Fibroblast of peridontal ligament (primary cell): Measurements from ENCODE around the gene ATP10A.

Source experiments
- DNase-seq: peaks from one replicate; pipeline ENCODE4 v3.0.0-alpha.2; 2010; ENCODE audit errors: extremely low read depth

ATP10A gene

GRCh38 chr15:25738171-25738965 lies 124.8 kb downstream of the ATP10A start:
- peak; percentile 16 for DNase-seq

- peak; percentile 33 for DNase-seq
Observed at GRCh38 chr15:25737218-25737643, 125.9 kb downstream of the ATP10A start.

GRCh38 chr15:25736461-25736860 lies 126.7 kb downstream of the ATP10A start:
- DNase-seq: peak; percentile 5

- DNase-seq: no peak
Observed at GRCh38 chr15:25735550-25736384, 127.4 kb downstream of the ATP10A start.

DNA sequence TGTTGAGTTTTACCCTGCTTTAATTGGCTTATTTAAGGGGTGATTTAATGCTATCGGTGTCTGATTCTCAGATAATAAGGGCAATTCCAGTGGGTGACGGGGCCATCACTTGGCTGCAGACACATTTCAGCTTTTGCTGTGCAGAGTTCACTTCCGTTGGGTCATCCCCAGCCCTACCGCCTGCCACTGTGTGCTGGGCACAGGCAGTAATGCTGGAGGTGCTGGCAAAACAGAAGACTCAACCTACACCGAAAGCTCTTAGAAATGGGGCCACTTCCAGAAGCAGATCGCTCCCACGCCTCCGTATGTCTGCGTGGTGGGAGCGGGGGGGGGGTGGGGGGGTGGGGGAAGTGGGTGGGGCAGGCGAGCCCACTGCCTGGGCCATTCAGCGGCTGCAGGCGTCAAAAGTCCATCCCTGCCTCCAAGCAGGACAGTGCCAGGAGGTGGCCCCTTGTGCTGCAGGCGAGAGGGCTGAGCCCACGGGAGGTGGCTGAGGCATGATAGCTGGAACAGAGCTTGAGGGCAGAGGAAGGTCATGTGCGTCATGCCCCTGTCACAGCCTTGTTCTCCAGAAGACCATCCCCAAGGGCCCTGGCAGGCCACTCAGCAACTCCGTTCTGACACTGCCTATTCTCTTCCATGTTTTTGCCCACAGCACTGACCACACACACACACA lies 128.3 kb downstream of the ATP10A start:
- DNase-seq: no peak

DNA sequence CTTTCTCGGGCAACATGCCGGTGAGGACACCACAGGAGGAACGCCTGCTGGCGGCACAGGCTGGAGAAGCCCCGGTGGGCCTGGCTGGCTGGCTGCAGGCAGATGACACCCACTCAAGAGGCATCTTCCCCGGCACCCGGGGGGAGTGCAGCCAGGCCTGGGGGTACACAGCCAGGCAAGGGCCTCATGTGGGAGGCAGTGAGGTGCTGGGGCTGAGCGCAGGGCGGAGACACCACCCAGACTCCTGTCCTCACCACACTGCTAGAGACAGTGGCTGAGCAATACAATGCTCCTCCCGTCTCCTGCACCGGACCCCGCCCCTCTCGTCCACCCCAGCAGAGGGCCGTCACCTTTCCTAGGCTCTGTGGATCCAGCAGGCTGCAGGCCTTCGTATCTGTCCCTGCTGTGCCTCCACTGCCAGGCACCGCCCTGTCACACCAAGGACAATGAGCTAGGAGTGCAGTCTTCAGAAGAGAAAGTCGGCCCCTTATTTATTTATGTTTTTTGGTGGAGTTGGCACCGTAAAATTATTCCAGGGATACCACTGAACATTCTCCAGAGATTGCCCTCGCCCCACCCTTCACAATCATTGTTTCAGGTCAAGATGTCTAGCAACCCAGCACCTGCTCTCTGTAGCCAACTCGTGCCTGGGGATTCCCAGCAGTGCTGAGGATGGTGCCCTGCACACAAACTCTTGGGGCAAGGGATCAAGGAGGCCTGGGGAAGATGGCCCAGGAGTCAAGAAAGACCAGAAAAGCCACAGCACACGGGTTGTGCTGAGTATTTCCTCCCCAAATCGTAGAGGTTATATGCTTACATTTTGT lies 129.1 kb downstream of the ATP10A start:
- DNase-seq: no peak

- DNase-seq: no peak
Observed at GRCh38 chr15:25733036-25733855, 129.9 kb downstream of the ATP10A start.

- no peak for DNase-seq
Observed at GRCh38 chr15:25732191-25732590, 130.9 kb downstream of the ATP10A start.

DNA sequence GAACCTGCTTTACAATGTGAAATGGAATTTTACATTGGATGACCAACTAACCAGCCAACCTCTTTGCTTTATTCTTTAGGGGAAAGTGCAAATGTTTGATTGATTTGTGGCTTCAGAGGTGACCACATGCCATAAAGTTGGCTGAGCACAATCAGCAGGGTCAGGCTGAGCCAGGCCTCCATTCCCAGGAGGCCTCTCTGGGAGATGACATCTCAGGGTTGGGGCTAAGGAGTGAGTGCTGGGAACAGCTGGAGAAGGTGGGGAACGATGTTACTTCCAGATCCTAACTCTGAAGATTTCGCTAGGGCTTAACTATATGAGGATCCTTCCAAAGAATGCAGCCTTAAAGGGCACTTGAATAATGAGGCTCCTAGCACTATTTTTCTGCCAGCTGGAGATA lies 131.7 kb downstream of the ATP10A start:
- no peak for DNase-seq

- DNase-seq: no peak
Observed at GRCh38 chr15:25730918-25731317, 132.2 kb downstream of the ATP10A start.

- no peak for DNase-seq
Observed at GRCh38 chr15:25728816-25729215, 134.3 kb downstream of the ATP10A start.

GRCh38 chr15:25727867-25728600 lies 135.1 kb downstream of the ATP10A start:
- no peak for DNase-seq

- no peak for DNase-seq
Observed at GRCh38 chr15:25727116-25727515, 136.0 kb downstream of the ATP10A start.

DNA sequence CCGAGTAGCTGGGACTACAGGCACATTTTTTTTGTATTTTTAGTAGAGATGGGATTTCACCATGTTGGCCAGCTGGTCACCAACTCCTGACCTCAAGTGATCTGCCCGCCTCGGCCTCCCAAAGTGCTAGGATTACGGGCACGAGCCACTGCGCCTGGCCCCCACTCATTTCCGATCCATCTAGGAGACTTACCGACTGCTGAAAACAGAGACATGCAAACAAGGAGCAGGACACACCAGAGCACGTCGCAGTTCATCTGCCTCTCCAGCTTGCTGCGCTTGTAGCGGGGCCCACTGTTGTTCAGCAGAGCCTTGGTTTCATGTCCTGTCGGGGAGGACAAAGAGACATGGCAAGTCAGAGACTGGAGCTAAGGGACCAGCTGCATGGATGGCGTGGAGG lies 137.4 kb downstream of the ATP10A start:
- DNase-seq: no peak

GRCh38 chr15:25724899-25725298 lies 138.2 kb downstream of the ATP10A start:
- no peak for DNase-seq

DNA sequence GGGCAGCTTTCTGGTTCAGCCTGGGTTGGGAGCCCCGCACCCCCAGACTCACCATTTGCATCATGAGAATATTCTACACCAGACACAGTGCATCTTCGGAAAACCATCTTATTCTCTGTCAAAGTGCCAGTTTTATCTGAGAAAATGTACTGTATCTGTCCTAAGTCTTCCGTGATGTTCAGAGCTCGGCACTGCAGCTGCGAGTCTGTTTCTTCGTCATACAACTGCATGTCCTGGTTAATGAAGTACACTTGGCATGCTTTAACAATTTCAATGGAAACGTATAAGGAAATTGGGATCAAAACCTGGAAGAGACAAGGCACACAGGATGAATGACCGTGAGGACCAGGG lies 141.5 kb downstream of the ATP10A start:
- DNase-seq: no peak

- no peak for DNase-seq
Observed at GRCh38 chr15:25719101-25719985, 143.8 kb downstream of the ATP10A start.

DNA sequence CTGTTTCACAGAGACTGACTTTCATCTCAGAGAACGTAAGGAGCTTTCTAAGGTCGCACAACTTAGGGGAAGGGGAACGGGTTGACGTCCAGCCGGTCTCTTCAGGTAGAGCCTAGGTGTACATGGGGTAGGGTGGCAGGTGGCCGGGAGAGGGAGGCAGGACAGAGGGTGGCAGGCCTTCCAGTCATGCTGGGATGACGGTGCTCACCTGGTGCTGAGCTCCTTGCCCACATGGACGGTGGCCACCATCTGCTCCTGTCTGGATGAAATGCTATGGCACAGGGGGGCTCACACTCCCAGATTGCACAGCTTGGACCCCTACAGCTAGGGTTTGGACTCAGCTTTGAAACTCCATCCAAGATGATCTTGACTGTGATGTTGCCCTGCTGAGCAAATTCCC lies 144.5 kb downstream of the ATP10A start:
- no peak for DNase-seq

DNA sequence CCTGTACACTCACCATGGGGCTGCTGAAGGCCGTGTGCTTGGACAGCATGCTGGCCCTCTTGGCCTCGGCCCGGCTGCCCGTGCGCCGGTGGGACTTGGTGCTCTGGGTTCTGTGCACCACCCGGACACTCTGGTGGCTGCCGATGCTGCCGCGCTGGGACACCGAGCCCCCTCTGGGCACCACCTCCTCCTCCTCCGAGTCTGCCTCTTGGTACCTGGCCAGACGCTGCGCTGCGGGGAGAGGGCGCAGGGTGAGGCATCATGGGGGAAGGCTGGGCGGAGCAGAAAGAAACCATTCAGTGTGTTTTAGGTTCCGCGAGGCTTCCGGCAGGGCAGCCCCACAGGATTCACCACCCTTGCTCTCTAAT lies 145.0 kb downstream of the ATP10A start:
- DNase-seq: no peak
